Stimulated activated CD8-positive, alpha-beta memory T cell treated with anti-CD3 and anti-CD28 coated beads, Interleukin-15, amount 100 ng/mL, for 4 hours (primary cell): Measurements from ENCODE around the gene EXOC3L4.
"Not testable (repeated sequence)": the region's sequence is repeated elsewhere in the genome, so short reads cannot be mapped to it uniquely, and the experiment has no call there.

ENCODE experiments used
- DNase-seq, 2 donors: peaks; one replicate each; pipeline ENCODE4 v3.0.0-alpha.2; 2020; ENCODE audit warnings: low read depth in 2 of 2

Gene EXOC3L4

DNA sequence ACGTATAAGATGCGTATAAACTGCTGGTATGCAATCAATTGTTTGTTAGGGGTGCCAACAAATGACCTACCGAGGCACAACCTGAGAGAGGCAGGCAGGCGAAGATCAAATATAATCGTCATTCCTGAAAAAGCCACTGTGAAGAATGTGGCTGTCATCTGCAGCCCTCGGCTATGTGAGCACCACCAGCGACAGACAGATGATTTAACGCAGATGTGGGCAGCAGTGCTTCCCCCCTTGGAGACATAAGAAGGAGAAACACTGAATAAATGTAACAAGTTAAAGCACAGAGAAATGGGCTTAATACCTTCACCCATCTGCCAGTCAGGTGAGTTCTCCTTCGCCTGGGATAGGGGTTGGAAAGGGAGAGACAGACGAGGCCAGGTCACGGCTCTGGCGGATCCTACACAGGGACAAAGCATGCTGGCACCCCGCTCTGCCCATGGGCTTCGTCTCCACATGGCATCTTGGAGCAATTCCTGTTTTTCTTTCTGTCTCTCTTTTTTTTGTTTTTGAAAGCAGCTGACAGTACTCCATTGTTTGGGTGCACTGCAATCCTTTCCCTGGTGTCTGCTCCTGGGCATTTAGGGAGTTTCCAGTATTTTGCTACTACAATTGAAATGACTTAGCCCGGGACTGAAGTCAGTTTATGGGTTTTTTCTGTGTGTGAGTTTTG lies 56.9 kb downstream of the EXOC3L4 start:
- DNase-seq: no peak

DNA sequence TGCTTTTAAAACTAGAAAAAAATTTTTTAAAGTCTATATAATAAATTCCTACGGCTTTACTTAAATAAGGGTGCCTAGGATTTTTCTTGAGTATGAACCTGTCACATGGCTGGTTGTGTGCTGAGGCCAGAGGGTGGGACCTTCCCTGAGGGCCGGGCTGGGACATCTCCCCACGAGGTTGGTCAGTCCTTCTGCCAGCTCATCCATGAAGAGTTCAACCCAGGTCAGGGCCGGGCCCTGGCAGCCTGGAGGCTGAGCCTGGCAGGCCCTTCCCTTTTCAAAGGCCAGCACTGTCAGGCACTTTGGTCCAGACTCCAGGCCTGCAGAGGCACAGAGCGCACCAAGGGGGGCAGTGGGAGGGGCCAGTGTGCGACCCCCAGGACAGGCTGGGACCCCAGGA lies 60.5 kb downstream of the EXOC3L4 start:
- no peak for DNase-seq

GRCh38 chr14:103155416-103155815 lies 60.9 kb downstream of the EXOC3L4 start:
- not testable (repeated sequence) for DNase-seq

- DNase-seq: no peak
Measured at GRCh38 chr14:103155826-103156394, 61.4 kb downstream of the EXOC3L4 start.

GRCh38 chr14:103156651-103157378 lies 62.3 kb downstream of the EXOC3L4 start:
- no peak for DNase-seq

GRCh38 chr14:103157969-103158368 lies 63.4 kb downstream of the EXOC3L4 start:
- no peak for DNase-seq

- DNase-seq: no peak
Measured at GRCh38 chr14:103158688-103159087, 64.2 kb downstream of the EXOC3L4 start.
